Measurements from ENCODE around the gene AUTS2.

The AUTS2 gene

DNA sequence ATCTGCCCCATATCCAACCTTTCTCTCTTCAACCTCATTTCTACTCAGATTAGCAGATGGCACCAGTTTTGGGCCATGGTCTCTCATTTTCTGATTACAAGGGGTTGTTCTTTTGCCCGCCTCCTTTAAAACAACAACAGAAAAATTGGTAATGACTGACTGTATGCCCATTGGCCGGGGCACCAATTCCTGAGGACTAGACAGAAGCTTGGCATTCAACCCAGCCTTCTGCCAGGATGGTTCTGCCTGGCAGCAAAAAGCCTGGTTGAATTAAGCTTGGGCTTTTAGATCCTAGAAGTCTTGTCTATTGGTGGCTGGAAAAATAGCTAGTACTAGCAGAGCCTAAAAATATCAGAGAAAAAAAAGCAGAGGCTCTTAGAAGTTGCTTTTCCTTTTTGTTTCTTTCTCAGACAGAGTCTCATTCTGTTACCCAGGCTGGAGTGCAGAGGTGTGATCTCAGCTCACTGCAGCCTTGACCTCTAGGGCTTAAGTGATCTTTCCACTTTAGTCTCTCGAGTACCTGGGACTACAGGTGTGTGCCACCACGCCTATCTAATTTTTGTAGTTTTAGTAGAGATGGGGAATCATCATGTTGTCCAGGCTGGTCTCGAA lies 402.6 kb downstream of the AUTS2 start:
- H3K4me3 ChIP-seq (ENCODE audit: low read depth, low read length), result no peak overlapping the region
- TF ChIP-seq, protein P1, sequence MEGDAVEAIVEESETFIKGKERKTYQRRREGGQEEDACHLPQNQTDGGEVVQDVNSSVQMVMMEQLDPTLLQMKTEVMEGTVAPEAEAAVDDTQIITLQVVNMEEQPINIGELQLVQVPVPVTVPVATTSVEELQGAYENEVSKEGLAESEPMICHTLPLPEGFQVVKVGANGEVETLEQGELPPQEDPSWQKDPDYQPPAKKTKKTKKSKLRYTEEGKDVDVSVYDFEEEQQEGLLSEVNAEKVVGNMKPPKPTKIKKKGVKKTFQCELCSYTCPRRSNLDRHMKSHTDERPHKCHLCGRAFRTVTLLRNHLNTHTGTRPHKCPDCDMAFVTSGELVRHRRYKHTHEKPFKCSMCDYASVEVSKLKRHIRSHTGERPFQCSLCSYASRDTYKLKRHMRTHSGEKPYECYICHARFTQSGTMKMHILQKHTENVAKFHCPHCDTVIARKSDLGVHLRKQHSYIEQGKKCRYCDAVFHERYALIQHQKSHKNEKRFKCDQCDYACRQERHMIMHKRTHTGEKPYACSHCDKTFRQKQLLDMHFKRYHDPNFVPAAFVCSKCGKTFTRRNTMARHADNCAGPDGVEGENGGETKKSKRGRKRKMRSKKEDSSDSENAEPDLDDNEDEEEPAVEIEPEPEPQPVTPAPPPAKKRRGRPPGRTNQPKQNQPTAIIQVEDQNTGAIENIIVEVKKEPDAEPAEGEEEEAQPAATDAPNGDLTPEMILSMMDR (IDR thresholded peaks at IDR 0.05; ENCODE audit: borderline replicate concordance, insufficient read depth, low read depth, low read length), result no peak

DNA sequence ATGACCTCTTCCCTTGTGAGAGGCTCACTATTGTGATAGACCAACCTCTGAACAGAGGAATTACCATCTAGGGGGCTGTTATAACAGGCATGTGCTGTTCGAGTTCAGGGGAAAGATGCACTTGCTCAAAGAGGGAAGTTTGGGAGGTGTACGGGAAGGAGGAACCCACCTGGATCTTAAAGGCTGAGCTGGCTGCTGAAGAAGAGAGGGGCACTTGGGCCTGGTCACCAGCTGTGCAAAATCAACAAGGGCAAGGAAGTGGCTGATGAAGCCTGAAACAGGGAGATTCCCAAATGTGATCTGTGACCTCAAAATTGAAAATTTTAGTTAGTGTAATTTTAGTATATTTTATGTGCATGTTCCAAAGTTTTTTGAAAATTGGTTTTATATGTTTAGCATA lies 407.2 kb downstream of the AUTS2 start:
- no peak overlapping the region for H3K4me3 ChIP-seq (ENCODE audit: low read depth, low read length)
- TF ChIP-seq, protein P1 (IDR thresholded peaks at IDR 0.05; ENCODE audit: borderline replicate concordance, insufficient read depth, low read depth, low read length), result no peak

DNA sequence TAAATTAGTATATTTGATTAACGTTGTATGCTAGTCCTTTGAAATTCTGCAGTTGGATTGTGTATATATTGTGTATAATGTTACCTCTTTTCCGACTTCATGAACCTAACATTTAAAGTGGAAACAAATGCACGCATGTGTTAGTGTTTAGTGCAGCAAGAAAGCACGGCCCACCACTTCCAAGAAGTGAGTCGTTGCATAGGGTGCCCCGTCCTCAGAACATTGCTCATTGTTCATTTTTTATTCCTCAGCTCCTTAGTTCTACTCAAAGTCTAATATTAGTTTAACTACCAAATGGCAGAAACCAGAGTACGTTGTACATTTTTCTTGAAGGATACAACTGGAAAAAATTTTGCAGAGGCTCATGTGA lies 407.6 kb downstream of the AUTS2 start:
- H3K4me3 ChIP-seq (ENCODE audit: low read depth, low read length), result no peak overlapping the region
- TF ChIP-seq, protein P1 (IDR thresholded peaks at IDR 0.05; ENCODE audit: borderline replicate concordance, insufficient read depth, low read depth, low read length), result no peak

DNA sequence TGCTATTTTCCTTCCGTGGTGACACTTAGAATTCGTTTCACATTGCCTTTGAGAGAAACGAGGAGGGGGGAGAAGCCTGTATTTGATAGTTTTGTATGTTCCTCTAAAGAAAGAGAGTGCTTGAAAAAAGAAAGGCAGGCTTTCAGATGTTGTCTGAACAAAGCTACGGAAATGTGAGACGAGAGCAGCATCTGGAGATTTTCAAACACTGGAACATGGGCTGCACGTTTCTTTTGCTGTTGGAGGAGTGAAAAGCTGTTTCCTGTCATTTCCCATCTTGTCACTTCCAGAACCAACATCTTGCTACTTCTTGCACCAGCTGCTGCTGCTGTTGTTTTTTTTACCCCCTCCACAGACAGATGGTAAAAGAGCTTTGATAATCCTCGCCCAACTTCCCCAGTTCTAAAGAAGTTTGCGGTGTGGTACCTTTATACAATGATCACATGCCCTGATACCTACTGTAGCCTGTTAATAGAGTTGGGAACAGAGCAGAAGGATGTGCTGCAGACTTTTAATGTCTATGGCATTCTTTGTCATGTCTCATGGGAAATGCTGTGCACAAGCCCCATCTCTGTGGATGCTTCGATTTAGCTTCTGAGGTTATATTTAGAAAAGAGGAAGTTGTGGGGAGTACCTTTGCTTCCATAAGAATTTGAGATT lies 408.1 kb downstream of the AUTS2 start:
- H3K4me3 ChIP-seq (ENCODE audit: low read depth, low read length), result no peak overlapping the region
- TF ChIP-seq, protein P1 (IDR thresholded peaks at IDR 0.05; ENCODE audit: borderline replicate concordance, insufficient read depth, low read depth, low read length), result no peak

DNA sequence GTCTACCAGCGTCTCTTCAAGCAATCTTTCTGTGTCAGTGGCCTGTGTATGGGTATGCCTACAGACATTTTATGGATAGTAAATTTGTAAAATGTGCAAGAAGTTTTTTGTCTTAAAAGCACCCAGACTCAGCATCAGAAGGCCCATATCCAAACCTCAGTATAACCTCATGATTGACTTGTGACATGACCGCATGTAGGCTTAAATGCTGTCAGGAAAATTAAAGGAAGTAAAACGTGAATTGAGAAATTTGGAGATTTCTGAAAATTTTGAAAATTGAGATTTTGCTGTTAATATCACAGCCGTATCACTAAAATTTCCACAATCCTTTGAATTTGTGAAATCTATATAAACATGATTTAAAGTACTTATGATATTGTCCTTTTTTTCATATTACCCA lies 410.2 kb downstream of the AUTS2 start:
- H3K4me3 ChIP-seq (ENCODE audit: low read depth, low read length), result no peak overlapping the region
- TF ChIP-seq, protein P1 (IDR thresholded peaks at IDR 0.05; ENCODE audit: borderline replicate concordance, insufficient read depth, low read depth, low read length), result no peak

DNA sequence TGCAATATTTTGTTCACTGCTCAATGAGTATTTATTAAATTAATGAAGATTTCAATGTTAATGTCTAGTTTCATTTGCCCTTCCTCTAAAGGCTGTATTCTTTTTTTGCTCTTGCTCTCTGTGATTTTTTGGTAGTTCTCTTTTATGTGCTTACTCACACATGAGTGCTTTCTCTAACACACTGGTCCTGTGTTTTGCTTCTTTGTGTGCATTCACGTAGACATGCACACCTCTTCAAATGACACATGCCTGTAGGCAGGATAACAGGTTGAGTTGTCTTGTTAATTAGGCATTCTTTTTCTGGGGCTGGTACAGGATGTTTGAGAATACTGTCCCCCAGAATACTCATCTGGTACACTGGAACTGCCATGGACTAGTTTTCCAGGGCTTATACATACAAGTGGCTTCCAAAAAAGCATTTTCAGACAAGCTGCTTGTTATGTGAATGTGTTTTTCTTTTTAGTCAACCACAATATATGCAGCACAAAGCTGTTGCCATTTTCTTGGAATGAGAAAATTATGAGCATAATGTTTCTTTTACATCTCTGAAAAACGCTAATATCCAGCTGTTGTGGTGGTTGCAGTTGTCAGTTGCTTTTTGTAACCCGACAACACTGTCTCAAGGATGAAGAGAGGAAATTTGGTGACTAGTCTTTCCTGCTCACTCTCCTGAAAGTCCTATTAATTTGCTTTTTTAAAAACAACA lies 416.4 kb downstream of the AUTS2 start:
- TF ChIP-seq, protein P1 (IDR thresholded peaks at IDR 0.05; ENCODE audit: borderline replicate concordance, insufficient read depth, low read depth, low read length), result no peak
- no peak overlapping the region for H3K4me3 ChIP-seq (ENCODE audit: low read depth, low read length)

DNA sequence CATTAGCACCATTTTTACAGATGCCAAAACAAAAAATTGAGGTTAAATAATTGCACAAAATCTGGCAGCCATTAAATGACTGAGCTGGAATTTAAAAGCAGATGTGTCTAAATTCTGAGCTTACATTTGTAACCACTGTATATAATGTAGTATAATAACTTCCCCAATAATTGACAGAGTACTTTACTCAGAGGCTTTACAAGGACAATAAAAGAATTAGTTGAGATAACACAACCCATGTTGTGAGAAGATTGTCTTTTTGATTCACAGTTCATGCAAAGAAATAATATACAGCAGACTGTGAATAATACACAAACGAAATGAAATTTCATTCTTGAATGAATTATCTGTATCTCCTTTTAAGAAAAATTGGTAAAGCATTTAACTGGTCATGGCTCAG lies 417.1 kb downstream of the AUTS2 start:
- TF ChIP-seq, protein P1 (IDR thresholded peaks at IDR 0.05; ENCODE audit: borderline replicate concordance, insufficient read depth, low read depth, low read length), result no peak
- no peak overlapping the region for H3K4me3 ChIP-seq (ENCODE audit: low read depth, low read length)

Measured in GM12875 (cell line).